HG03064 (cell line): ENCODE measurements around the gene PACRG.

Experiments
- ATAC-seq: cut with Tn5 transposase; IDR thresholded peaks from one replicate; pipeline ENCODE4 v1.9.1; 2021; ENCODE audit warnings: low read depth; ENCODE audit not compliant: unreplicated experiment

The PACRG gene

GRCh38 chr6:163338671-163339405, 611.1 kb downstream of the PACRG start:
- ATAC-seq, result no peak

GRCh38 chr6:163339466-163339865, 611.7 kb downstream of the PACRG start:
- ATAC-seq, result no peak

GRCh38 chr6:163340201-163340887, 612.6 kb downstream of the PACRG start:
- no peak for ATAC-seq

GRCh38 chr6:163341224-163342061, 613.7 kb downstream of the PACRG start:
- ATAC-seq, result no peak

GRCh38 chr6:163342571-163343539, 615.1 kb downstream of the PACRG start:
- ATAC-seq, result no peak

GRCh38 chr6:163343609-163344008, 615.8 kb downstream of the PACRG start:
- ATAC-seq, result no peak

- no peak for ATAC-seq
Observed at GRCh38 chr6:163344411-163344810, 616.6 kb downstream of the PACRG start.

- no peak for ATAC-seq
Observed at GRCh38 chr6:163345931-163346330, 618.2 kb downstream of the PACRG start.

GRCh38 chr6:163346497-163346961, 618.8 kb downstream of the PACRG start:
- ATAC-seq, result no peak

- ATAC-seq, result no peak
Observed at GRCh38 chr6:163347021-163347446, 619.3 kb downstream of the PACRG start.

- no peak for ATAC-seq
Observed at GRCh38 chr6:163348789-163349680, 621.3 kb downstream of the PACRG start.

GRCh38 chr6:163349696-163350095, 621.9 kb downstream of the PACRG start:
- ATAC-seq, result no peak

GRCh38 chr6:163351013-163351412, 623.2 kb downstream of the PACRG start:
- no peak for ATAC-seq

GRCh38 chr6:163352011-163352685, 624.4 kb downstream of the PACRG start:
- no peak for ATAC-seq

GRCh38 chr6:163352966-163353365, 625.2 kb downstream of the PACRG start:
- no peak for ATAC-seq

GRCh38 chr6:163354085-163354484, 626.3 kb downstream of the PACRG start:
- no peak for ATAC-seq

GRCh38 chr6:163354761-163355425, 627.1 kb downstream of the PACRG start:
- no peak for ATAC-seq

- ATAC-seq, result no peak
Observed at GRCh38 chr6:163355426-163355991, 627.7 kb downstream of the PACRG start.
